ENCODE data around the gene GATD1.
A peak's percentile ranks its signal among the peaks of the same experiment; 100 is the strongest.

Gene GATD1

GRCh38 chr11:812390-812789 is 35.1 kb upstream of the GATD1 start:
- no peak for DNase-seq

- DNase-seq: no peak
Measured at GRCh38 chr11:811446-812245, 34.4 kb upstream of the GATD1 start.

- no peak for DNase-seq
Measured at GRCh38 chr11:810040-810567, 32.8 kb upstream of the GATD1 start.

- peak; percentile 99 for DNase-seq
Measured at GRCh38 chr11:809287-810039, 32.2 kb upstream of the GATD1 start, which contains the start of gene RPLP2. Gene RPLP2, plus strand, starts transcription at chr11:809967. Its CDS starts 268 bp downstream, at chr11:810235.

GRCh38 chr11:808427-809286 is 31.4 kb upstream of the GATD1 start:
- DNase-seq: no peak

- no peak for DNase-seq
Measured at GRCh38 chr11:804599-804964, 27.3 kb upstream of the GATD1 start.

GRCh38 chr11:803770-804598 is 26.7 kb upstream of the GATD1 start:
- DNase-seq: no peak

GRCh38 chr11:803467-803742 is 26.1 kb upstream of the GATD1 start:
- no peak for DNase-seq

- no peak for DNase-seq
Measured at GRCh38 chr11:802693-803466, 25.6 kb upstream of the GATD1 start.

- DNase-seq: no peak
Measured at GRCh38 chr11:802018-802617, 24.8 kb upstream of the GATD1 start.

GRCh38 chr11:801097-801780 is 24.0 kb upstream of the GATD1 start:
- no peak for DNase-seq

- DNase-seq: no peak
Measured at GRCh38 chr11:800473-800872, 23.2 kb upstream of the GATD1 start.

- DNase-seq: no peak
Measured at GRCh38 chr11:799641-800316, 22.5 kb upstream of the GATD1 start.

GRCh38 chr11:798093-798713 is 20.9 kb upstream of the GATD1 start, which contains the start of gene SLC25A22:
Gene SLC25A22, minus strand, starts transcription at chr11:798281. Its CDS starts 3,275 bp downstream, at chr11:795006.
- DNase-seq: peak; percentile 79

GRCh38 chr11:797296-798092 is 20.2 kb upstream of the GATD1 start:
- peak; percentile 50 for DNase-seq

GRCh38 chr11:796565-797295 is 19.4 kb upstream of the GATD1 start:
- DNase-seq: no peak
